ENCODE data around the gene PRKG2.

- no peak for TF ChIP-seq POLR2A (IDR thresholded peaks at IDR 0.05; ENCODE audit: low read length)
- TF ChIP-seq GATA1 (IDR thresholded peaks at IDR 0.05; ENCODE audit: low read depth, low read length) = no peak
Measured at GRCh38 chr4:81084634-81085033, 130.4 kb downstream of the PRKG2 start.
